OCI-LY3 (cell line): ENCODE data around the gene MRPL20.
"Not testable (repeated sequence)": the region's sequence is repeated elsewhere in the genome, so short reads cannot be mapped to it uniquely, and the experiment has no call there.

Experiments used
- CTCF ChIP-seq: fragments of 200-600, 300-600 bp; sonication (generic); IDR thresholded peaks from 2 replicates; pipeline ENCODE4 v1.5.1; 2014; ENCODE audit warnings: antibody characterized with exemption, low read length, low read depth
- EZH2phosphoT487 ChIP-seq: fragments of 200-600 bp; shearing (Covaris generic); IDR thresholded peaks from 2 replicates; pipeline ENCODE4 v1.6.1; 2018; ENCODE audit warnings: antibody characterized with exemption, mixed run types, low read depth

- not testable (repeated sequence) for TF ChIP-seq CTCF, EZH2phosphoT487
Observed at GRCh38 chr1:1452365-1452739, 45.3 kb upstream of the MRPL20 start.
